ENCODE results near the gene TMEM185B.
"Not testable (repeated sequence)": the region's sequence is repeated elsewhere in the genome, so short reads cannot be mapped to it uniquely, and the experiment has no call there.

- TF ChIP-seq CTCF, POLR2A, POLR2AphosphoS5 (IDR thresholded peaks at IDR 0.05): not testable (repeated sequence)
Observed at GRCh38 chr2:120199817-120200459, 23.3 kb downstream of the TMEM185B start.
